ENCODE results near the gene CALHM6.
A peak's percentile ranks its signal among the peaks of the same experiment; 100 is the strongest.

CALHM6 gene

DNA sequence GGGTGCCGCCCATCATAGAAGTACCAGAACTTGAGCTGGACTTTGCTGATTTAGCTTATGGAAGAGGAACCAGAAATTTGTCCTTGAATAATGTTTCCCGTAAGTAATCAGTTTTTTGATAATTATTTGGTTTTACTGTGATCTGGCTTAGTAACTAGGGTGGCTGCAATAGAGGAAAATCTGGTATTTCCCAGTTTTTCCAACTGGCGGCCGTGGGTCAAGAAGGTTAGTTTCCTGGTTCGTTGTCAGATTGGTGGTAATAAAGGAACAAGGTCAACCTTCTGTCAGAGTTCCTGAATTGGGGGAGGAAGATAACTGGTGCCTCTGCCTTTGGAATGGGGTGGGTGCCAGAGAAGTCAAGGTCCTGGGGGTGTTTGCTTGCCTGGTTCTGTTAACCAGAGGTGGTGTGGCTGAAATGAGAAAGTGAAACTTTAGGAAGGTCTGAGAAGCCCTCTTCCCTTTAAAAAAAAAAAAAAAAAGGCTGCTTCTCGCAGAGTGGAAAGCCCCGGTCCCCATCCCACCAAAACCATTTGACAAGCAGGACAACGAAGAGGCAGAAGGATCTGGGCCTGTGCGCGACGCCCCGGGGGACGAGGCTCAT, at the start of gene CALHM6:
Gene CALHM6, plus strand, starts transcription at position 45 of the 601 bp plus-strand sequence. Its CDS starts 555 bp downstream, at position 600.
- DNase-seq = peak; percentile 74

DNA sequence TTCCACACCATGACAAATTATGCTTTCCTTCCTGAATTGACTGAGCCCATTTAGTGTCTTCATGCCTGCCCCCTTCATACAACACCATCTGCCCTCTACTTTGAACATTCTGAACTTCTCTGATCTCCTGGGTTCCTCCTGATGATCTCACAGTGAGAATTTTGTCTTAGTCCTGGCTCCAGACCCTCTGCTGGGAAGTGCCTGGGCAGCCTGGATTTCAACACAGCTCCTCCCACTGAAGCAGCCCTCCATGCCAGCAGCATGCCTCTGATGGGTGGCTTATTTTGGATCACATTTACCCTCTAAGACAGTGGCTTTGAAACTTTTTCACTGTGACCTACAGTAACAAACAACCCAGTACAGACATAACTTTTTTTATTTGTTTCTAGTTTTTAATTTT, 48.9 kb upstream of the CALHM6 start:
- DNase-seq = peak; percentile 45

DNA sequence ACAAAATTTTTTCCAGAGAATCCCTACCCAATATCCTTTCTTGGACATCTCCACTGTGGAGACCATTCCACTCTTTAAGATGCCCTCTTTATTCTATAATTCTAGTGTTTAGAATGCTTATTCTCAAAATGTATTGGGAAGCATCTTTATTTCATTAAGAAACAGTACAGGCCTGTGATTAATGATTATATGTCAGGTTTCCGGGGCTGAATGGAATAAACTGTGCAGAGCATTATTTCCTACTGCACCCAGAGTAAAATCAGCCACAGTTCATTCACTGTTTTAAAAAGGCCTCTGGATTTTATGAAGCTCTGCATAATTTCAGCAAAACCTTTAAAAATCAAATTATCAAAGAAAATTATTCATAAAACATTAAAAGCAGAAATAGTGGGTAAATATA, 47.8 kb upstream of the CALHM6 start:
- no peak for DNase-seq

DNA sequence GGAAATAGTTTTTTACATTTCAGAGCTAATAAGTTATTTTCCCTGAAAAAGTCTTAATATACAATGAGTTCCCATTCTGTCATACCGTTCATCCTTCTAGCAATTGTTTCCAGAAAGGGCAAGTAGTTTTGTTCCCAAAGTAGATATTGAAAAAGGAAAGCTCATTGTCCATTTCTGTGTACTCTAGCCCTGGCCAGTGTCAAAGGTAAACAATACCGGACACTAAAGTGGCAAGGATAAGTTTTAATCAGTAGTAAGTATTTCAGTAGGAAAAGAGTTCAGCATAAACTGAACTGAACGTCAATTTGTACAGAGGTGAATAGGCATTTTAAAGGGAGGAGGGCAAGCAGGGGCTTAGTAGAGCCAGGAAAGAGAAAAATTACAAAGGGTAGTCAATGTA, 43.5 kb upstream of the CALHM6 start:
- no peak for DNase-seq

DNA sequence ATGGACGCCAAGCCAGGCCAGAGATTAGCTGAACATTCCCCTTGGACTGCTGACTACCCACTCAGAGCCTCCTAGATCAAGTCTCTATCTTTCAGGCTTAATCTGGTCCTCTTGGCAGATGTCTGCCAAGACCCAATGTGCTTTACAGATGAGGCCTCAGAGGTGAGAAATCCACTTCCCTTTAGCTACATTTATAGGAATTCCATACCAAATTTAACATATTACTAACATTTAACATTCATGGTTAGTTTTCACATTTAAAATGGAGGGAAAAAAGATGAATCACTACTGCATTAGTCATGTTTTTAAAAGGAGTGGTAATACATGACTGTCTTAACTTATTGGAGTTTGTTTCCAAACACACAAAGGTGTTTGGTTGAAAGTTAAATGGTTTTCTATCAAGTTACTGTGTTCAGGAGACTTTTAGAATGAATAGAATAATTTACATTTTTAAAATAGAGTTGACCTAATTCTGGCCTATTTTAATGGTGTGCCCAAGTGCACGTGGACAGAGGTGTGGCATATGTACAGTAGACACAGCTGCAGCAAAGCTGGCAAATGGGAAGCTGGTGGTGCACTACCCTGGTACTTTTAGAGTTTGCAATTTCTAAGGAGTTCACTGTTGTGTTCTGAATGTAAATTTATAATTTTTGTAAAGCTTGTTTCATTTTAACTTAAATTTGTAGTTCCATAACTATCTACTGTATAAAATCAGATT, 41.9 kb upstream of the CALHM6 start:
- peak; percentile 35 for DNase-seq

DNA sequence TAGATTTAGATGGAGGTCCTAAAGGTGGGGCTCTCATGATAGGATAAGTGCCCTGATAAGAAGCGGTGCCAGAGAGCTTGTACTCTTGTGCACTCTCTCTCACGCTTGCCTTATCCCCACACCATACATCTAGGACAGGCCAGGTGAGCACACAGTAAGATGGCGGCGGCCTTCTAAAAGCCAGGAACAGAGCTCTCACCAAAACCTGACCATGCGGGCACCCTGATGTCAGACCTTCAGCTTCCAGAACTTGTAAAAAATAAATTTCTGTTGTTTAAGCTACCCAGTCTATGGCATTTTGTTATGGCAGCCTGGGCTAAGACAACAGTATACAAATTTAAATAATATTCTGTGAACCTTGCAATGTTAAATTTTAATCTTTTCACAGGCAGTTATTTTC, 40.8 kb upstream of the CALHM6 start:
- no peak for DNase-seq

DNA sequence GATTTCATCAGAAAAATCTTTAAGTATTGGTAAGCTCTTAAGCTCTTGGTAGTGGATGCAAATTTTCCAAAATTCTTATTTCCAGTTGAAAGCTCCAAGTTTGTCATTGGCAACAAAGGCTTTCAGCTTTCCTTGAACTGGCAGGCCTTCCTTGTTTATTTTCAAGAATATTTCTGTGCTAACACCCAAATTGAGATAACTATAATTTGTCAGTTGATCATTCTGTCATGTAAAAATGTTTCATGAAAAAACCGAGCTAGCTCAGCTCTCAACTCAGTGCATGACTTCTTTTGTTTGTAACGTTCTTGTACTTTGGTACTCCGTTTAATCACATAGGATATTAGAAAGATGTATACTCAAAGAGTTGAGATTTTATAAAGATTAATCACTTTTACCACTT, 38.9 kb upstream of the CALHM6 start:
- DNase-seq = no peak

DNA sequence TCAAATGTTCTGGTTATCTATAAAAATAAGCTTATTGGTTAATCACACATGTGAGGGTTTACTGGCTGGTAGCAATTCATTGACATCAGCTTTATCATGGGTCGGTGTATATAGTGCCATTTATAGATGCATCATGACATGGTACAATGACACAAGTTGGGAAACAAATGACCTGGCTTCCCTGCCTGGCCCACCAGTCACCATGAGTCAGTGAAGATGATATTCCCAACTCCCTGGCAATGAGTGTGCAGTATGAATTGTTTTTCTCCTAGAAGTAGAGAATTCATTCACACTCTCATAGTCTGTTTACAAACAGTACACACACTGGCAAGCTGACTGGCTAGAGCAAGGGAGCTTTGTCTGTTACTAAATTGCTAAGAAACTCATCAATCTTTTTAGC, 37.2 kb upstream of the CALHM6 start:
- DNase-seq = peak; percentile 76

DNA sequence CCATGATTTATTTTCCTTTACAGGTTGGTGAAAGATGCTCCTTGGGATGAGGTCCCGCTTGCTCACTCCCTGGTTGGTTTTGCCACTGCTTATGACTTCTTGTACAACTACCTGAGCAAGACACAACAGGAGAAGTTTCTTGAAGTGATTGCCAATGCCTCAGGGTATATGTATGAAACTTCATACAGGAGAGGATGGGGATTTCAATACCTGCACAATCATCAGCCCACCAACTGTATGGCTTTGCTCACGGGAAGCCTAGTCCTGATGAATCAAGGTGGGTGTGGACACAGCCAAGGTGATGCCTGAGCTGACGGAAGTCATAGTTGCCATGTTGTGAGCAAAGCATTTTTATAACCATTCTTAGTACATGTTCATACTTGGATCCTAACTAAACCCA, 34.6 kb upstream of the CALHM6 start:
- no peak for DNase-seq

DNA sequence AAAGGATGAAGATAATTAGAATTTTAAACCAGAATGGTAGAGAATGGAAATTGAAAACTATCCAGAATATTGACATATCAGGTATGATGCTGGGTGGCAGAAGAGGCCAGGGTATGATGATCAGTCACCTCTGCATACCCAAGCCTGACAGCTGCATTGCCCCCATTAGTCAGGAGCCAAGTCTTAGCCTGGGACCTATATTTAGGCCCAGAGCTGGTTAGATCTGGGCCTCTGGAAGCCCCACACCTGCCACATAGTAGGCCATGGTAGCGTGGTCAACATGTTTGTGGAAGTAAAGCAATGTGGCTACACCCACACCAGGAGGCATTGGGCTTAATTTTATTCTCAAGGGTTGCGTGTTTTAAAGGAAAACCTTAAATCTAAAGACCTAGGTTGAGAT, 32.1 kb upstream of the CALHM6 start:
- no peak for DNase-seq

DNA sequence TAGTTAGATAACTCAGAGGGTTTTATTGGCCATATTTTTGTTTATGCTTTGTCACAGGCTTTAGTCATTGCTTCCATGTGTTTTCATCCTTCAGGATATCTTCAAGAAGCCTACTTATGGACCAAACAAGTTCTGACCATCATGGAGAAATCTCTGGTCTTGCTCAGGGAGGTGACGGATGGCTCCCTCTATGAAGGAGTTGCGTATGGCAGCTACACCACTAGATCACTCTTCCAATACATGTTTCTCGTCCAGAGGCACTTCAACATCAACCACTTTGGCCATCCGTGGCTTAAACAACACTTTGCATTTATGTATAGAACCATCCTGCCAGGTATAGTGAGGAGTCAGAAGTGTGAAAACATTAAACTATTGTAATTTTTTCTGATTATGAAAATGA, 30.3 kb upstream of the CALHM6 start:
- no peak for DNase-seq

DNA sequence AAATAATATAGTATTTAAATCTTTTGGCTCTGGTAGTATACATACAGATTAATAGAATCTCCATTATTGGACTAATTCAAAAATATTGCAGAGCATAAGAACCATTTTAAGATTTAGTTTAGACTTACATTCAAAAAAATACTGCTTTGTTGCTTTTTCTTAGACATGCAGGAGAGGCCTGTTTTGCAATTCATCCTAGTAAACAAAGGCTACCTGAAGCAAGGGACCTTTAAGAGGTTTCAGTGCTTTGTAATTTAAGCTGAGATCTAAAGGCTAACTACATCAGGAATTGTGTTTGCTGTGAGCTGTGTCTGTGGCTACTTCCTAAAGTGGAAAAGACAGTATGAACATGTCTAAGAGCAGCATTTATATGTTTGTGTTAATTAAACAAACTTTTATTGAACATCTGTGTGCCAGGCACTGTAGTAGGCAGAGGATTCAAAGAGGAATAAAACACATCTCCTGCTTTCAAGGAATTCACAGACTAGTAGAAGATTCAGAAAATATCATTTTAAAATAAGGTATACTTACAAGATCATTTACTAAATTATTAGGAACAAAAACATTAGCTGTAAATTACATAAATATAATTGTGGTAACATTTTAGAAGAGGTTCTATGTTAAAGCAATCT, 29.1 kb upstream of the CALHM6 start:
- no peak for DNase-seq

DNA sequence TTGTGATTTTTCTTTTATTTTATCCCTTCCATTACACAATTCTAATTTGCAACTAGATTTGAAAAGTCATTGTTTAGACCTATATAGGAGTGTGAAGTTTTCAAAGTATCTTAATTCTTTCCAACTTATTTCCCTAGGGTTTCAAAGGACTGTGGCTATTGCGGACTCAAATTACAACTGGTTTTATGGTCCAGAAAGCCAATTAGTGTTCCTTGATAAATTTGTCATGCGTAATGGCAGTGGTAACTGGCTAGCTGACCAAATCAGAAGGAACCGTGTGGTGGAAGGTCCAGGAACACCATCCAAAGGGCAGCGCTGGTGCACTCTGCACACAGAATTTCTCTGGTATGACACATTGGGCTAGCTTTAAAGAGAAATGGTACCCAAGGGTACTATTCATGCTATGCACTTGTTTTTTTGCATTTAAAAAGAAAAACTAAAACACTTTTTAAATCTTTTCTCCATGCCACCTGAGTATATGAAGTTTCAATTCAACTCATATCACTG, 27.9 kb upstream of the CALHM6 start:
- DNase-seq = no peak

DNA sequence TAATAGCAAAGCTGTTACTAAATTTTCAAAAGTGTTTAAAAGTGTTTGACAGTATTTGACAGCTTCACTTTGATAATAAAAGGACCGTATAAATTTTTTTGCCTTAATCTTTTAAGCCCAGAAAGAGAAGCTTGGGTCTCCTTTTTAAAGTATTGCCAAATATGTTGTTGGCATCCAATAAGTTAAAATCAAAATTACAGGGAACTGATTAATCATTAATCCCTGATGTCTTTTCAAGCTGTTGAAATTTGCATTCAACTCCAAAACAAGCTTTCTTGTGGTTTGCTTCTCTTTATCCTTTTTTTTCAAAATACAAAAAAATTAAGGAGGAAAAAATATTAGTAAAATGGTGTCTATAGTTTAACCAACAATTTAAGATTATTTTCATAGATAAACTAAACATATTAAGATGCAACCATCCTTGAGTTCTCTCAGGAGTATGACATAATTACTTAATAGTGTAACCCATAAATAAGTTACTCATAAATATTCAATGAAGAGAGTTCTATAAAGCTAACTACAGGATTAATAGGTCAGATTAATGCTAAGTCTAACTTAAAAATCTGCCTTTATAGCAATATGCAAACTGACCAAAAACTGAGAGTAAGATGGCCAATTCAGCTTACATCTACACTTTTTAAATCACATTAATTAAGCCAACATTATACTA, 27.0 kb upstream of the CALHM6 start:
- DNase-seq = no peak

DNA sequence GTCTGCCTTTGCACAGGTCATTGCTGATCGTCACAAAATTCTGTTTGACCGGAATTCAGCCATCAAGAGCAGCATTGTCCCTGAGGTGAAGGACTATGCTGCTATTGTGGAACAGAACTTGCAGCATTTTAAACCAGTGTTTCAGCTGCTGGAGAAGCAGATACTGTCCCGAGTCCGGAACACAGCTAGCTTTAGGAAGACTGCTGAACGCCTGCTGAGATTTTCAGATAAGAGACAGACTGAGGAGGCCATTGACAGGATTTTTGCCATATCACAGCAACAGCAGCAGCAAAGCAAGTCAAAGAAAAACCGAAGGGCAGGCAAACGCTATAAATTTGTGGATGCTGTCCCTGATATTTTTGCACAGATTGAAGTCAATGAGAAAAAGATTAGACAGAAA, 24.6 kb upstream of the CALHM6 start:
- DNase-seq = no peak

DNA sequence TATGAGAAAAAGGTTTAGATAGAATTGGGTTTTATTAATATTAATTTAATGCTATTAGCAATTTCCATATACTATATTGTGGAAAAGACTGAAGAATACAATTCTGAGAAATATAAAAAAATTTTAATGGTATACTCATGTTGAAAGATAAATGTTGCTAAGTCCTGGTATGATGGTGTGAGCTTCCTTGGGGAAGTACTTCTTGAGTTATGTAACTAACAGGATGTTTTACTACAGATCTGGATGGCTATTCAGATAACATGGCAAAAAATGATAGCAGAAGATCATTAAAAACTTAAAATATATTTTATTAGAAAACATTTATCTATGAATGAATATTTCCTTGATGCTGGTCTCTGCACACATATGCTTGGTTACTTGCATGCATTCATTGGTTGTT, 23.5 kb upstream of the CALHM6 start:
- no peak for DNase-seq

DNA sequence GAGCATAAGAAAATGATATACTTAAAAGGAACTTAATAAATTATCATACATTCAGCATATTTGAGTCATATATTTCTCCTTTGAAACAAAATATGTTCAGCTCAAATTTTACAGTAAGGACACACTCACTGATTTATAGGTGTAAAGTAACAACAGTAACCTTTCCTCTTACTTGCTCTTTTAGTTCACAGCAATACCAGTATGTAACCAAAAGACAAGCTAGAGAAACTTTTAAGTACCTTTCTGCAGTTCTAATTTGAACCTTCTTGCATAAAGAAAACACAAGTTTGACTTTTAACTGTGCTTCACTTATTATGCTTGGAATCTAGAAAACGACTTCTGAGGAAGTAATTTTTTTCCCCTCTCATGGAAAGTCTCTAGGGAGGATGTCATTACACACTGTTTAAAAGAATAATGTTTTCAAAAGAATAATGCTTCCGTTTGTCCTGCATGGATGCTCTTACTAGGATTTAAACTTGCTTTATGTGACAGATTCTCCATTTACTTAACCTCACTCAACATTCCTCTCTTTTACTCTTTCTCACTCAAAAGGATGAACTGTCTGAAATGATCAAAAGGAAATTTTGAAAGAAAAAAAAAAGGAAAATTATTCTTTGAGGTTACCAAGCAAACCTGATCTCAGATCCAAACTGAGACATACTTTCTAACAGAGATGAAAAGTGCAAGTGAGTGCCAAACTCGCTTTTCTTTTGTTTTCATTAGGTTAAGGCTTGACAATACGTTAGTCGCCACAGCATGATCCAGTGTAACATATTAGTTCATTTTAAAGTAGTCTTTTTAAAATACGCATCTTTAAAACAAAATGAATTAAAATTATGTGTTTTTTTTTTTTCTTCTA, 22.4 kb upstream of the CALHM6 start:
- DNase-seq = no peak

DNA sequence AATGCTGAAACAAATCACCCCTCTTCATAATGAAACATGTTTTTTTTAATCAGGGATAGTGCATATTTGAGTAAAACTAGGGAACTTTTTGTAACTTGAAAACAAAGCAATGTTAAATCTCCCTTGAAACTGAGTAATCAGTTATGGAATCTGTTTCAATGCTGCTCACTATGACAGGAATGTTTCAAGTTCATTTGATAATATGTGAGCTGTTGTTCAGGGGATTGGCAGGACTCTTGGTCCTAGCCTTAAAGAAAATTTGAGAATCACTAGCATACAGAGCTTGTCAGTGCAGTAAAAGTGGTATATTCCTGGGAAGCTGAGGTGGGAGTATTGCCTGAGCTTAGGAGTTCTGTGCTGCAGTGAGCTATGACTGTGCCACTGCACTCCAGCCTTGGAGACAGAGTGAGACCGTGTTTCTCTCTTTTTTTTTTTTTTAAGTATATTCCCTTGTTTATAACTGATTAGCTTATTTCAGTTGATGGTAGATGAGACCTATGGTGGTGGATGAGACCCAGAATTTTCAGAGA, 21.6 kb upstream of the CALHM6 start:
- no peak for DNase-seq

DNA sequence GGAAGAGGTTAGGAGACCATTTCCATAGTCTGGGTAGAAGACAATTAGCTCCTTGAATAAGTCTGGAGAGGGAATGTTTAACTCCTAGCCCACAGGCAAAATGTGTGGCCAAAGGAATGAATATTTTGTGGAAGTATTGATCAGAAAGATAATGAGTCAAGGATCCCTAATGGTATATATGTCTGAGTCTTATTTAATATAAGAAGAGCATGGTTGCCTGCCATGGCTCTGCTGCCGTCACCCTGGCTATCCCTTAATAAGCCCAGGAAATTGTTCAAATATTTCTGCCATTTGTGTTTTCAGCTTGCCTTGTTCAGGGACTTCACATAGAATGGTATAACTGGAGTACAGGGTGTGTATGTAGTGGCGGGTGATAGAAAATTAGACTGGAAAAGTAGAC, 18.1 kb upstream of the CALHM6 start:
- DNase-seq = no peak

DNA sequence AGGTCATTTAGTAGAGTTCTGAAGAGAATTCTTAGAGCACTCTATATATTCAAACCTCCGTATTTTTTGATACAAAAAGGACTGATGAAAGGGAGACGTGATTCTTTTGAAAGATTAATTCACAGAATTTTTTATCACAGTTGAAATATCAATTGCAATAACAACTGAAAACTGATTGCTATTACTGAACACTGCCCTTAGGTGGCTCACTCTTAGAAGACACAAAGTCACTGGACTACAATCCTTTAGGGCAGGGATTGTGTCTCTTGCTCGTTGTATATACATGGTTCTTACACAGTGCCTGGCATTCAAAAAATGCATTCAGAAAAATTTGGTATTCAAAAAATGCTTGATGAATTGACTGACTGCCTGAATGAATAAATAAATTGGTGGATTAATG, 17.1 kb upstream of the CALHM6 start:
- peak; percentile 43 for DNase-seq

DNA sequence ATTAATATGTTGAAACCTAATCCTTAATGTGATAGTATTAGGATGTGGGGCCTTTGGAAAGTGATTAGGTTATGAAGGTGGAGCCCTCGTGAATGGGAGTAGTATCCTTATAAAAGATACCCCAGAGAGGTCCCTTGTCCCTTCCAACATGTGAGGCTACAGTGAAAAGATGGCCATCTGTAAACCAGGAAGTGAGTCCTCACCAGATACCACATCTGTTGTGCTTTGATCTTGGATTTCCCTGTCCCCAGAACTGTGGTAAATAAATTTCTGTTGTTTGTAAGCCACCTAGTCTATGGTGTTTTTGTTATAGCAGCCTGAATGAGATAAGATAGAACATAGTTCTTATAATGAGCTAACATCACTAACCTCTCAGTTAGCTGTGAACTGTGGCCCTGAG, 16.6 kb upstream of the CALHM6 start:
- DNase-seq = no peak

DNA sequence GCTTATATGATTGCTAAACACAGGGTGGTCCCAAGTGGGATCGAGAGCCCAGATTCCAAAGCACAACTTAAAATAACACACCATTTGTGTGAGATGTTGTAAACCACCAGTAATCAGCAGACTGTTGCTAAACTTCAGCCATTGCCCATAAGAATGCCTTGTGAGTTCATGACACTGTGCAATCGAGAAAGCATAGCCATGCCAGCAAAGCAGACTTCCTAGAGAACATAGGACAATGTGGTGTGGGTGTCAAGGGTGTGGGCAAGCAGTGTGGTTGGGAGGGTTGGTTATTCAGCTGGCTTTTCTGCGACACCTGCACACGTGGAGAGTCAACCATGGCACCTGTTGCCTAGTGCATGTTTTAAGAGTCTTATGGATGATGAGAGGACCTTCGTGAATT, 16.1 kb upstream of the CALHM6 start:
- peak; percentile 40 for DNase-seq
